ENCODE measurements around the gene NAA35. TPM values are rescaled to one million over a fixed set of nuclear protein-coding genes. Genes with fewer than 3 reads are reported as not detected.
"Not testable (repeated sequence)": the region's sequence is repeated elsewhere in the genome, so short reads cannot be mapped to it uniquely, and the experiment has no call there.

NAA35 gene
- total and polyA plus RNA-seq, 12 donors, result 8.4 to 44.6 (median 23.8) TPM

GRCh38 chr9:85971731-85972130 lies 30.8 kb downstream of the NAA35 start:
- TF ChIP-seq POLR2A (IDR thresholded peaks at IDR 0.05) (no peak), CTCF (IDR thresholded peaks at IDR 0.05) (no peak)
- Histone ChIP-seq H3K4me1 (replicated peaks in 1 of 2) (no peaks in the 10 kb centered on the region), H3K36me3 (replicated peaks in 1 of 2) (peaks cover 0 to 20% of the 10 kb centered on the region in 2 donors), H3K27me3 (no peaks in the 10 kb centered on the region), H3K9me3 (replicated peaks in 1 of 3) (no peaks in the 10 kb centered on the region), H3K4me3 (no peak overlapping the region), H3K27ac (no peak overlapping the region)
- intact Hi-C loops (cut with DNase I), result no loop called here
- DNase-seq, result peak in 1 of 7 donors; percentile 8

- TF ChIP-seq POLR2A (IDR thresholded peaks at IDR 0.05) (no peak), CTCF (IDR thresholded peaks at IDR 0.05) (no peak)
- Histone ChIP-seq H3K27ac (no peak overlapping the region), H3K27me3 (no peaks in the 10 kb centered on the region), H3K36me3 (replicated peaks in 1 of 2) (peaks cover 0 to 26% of the 10 kb centered on the region in 2 donors), H3K4me3 (no peak overlapping the region), H3K4me1 (replicated peaks in 1 of 2) (no peaks in the 10 kb centered on the region), H3K9me3 (replicated peaks in 1 of 3) (no peaks in the 10 kb centered on the region)
- intact Hi-C loops (cut with DNase I), result no loop called here
- no peak for DNase-seq
- WGBS, 4 donors, result 87 to 96% (median 89%) methylated on average over 1 of the region's 1 CpG
These were observed 32.3 kb downstream of the NAA35 start for GRCh38 chr9:85973238-85973637.

- DNase-seq; H3K27me3 ChIP-seq; H3K4me1 ChIP-seq (replicated peaks in 1 of 2); H3K4me3 ChIP-seq; H3K9me3 ChIP-seq (replicated peaks in 1 of 3); intact Hi-C loops (cut with DNase I); H3K27ac ChIP-seq: not testable (repeated sequence)
- WGBS, 4 donors, result 85 to 94% (median 90%) methylated on average over 5 of the region's 5 CpGs
- peaks cover 0 to 31% of the 10 kb centered on the region in 2 donors for H3K36me3 ChIP-seq (replicated peaks in 1 of 2)
These were observed 33.2 kb downstream of the NAA35 start for GRCh38 chr9:85974055-85974547.

GRCh38 chr9:85978496-85978895 lies 37.5 kb downstream of the NAA35 start:
- 83 to 92% (median 89%) methylated on average over 4 of the region's 4 CpGs for whole genome bisulfite sequencing, 4 donors
- H3K36me3 ChIP-seq (replicated peaks in 1 of 2), result peaks cover 0 to 49% of the 10 kb centered on the region in 2 donors
- no peak for TF ChIP-seq CTCF (IDR thresholded peaks at IDR 0.05)
- TF ChIP-seq POLR2A (IDR thresholded peaks at IDR 0.05), result no peak
- H3K27me3 ChIP-seq, result no peaks in the 10 kb centered on the region
- no peaks in the 10 kb centered on the region for H3K9me3 ChIP-seq (replicated peaks in 1 of 3)
- no peaks in the 10 kb centered on the region for H3K4me1 ChIP-seq (replicated peaks in 1 of 2)
- no peak overlapping the region for H3K4me3 ChIP-seq
- intact Hi-C loops (cut with DNase I), result no loop called here
- DNase-seq, result no peak
- no peak overlapping the region for H3K27ac ChIP-seq

- DNase-seq, result no peak
- peaks cover 0 to 34% of the 10 kb centered on the region in 2 donors for H3K36me3 ChIP-seq (replicated peaks in 1 of 2)
These were observed 40.4 kb downstream of the NAA35 start for GRCh38 chr9:85981369-85981768.

More at GRCh38 chr9:85981369-85981768, 40.4 kb downstream of the NAA35 start:
- H3K27ac ChIP-seq, result no peak overlapping the region
- no peak for TF ChIP-seq POLR2A (IDR thresholded peaks at IDR 0.05)
- no peak for TF ChIP-seq CTCF (IDR thresholded peaks at IDR 0.05)
- WGBS, 4 donors, result 88 to 93% (median 92%) methylated on average over 3 of the region's 3 CpGs
- no peak overlapping the region for H3K4me3 ChIP-seq
- no peaks in the 10 kb centered on the region for H3K27me3 ChIP-seq
- H3K9me3 ChIP-seq (replicated peaks in 1 of 3), result no peaks in the 10 kb centered on the region
- no peaks in the 10 kb centered on the region for H3K4me1 ChIP-seq (replicated peaks in 1 of 2)
- intact Hi-C loops (cut with DNase I), result no loop called here
